HL-60/S4 (cell line): ENCODE results near the gene DYNC2LI1.

Experiments
- in situ Hi-C: fragments of 300-500 bp; cut with MboI; formaldehyde crosslinking; loops from 2 replicates; pipeline ENCODE4 v1.14.3; 2022; ENCODE audit warnings: low sequenced_read_pairs

DYNC2LI1 gene

GRCh38 chr2:43842866-43843226, 69.0 kb downstream of the DYNC2LI1 start:
- in situ Hi-C loops, result no loop called here

- in situ Hi-C loops, result no loop called here
These were observed 71.3 kb downstream of the DYNC2LI1 start for GRCh38 chr2:43845181-43845580.

DNA sequence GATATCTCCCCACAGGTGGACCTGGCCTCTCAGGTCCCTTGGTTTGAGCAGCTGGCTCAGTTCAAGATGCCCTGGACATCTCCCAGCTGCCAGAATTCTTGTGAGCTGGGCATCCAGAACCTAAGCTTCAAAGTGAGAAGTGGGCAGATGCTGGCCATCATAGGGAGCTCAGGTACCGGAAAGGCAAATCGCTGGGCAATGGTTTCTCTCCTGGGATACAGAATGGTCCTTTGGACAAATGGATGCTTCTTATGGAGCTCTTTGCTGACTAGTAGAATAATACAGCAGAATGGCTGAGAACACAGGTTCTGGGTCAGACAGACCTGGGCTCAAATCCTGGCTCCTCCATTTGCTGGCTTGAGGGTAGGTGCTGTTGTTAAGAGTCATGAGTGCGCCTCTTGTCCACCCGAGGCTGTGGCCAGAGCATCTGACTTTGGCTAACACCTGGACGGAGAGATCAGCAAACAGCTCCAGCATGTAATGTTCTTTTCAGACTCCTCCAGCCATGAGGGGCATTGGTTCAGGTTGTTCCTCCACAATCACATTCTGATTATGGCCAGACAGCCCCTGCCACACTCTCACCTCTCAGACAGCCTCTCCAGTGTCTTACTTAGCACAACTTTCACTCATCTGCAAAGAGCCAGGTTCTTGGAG, 72.4 kb downstream of the DYNC2LI1 start:
- in situ Hi-C loops, result no loop called here

DNA sequence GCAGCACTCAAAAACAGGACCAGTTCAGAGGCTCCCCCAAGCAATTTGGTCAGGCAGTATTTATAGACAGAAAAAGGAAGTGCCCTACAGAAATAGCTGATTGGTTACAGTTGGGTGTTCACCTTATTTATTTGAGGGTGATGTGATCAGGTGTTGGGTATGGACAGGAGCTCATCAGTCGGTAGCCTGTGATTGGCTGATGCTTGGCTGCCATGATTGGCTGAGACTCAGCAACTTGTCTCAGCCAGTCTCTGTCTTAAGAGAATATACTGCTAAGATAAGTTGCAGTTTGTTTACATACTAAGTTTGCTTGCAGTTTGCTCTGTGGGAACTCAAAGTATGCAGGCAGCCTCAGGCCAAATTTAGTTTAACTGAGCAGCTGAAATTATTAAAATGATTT, 74.4 kb downstream of the DYNC2LI1 start:
- in situ Hi-C loops, result no loop called here

- in situ Hi-C loops, result no loop called here
These were observed 77.5 kb downstream of the DYNC2LI1 start for GRCh38 chr2:43851011-43851980.

GRCh38 chr2:43852196-43852730, 78.4 kb downstream of the DYNC2LI1 start:
- in situ Hi-C loops, result no loop called here

DNA sequence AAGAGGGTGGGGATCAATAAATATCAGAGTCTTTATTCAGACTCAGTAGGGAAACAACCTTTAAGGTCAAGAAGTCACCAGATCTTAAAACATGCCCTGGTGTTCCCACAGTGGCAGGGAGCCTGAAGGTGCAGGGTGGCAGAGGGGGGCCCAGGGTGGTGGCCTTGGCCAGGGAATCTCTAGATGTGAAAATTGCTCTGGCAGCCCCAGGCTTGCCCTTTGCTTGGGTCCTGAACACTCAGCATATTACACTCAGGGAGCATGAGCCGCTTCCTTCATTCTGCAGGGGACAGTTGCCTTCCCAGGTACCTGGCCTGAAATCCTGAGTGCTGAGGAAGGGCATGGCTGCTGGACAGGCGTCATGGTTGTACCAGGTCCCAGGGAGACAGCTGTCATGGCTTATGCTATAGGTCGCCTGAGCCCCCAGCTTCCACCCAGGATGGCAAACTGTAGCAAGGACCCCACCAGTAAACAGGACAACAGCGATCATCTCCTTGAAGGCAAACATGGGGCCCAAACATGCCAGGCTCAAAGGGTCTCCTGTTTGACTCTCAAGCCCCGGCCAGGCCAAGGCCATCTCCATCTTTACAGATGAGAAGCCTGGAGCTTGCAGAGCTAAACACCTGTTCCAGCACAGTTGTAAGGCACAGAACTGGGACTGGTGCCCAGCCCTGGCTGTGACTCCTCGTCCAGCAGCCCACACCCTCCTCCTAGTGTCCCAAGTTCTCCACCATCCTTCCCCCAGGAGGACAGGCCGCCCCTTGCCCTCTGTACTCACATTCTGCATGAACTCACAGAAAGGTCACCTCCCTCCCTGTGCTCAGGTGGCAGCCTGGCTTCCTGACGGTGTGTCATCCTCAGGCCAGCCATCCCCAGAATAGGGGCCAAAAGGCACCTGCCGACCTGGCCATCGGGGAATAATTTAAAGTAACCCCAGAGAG, 79.6 kb downstream of the DYNC2LI1 start:
- in situ Hi-C loops, result no loop called here

GRCh38 chr2:43854671-43855070, 80.8 kb downstream of the DYNC2LI1 start:
- in situ Hi-C loops, result no loop called here

- in situ Hi-C loops, result no loop called here
These were observed 81.5 kb downstream of the DYNC2LI1 start for GRCh38 chr2:43855292-43855691.
